GM19463 (cell line): ENCODE results near the gene EXOC6B.
A peak's percentile ranks its signal among the peaks of the same experiment; 100 is the strongest.

Source experiments
- ATAC-seq: cut with Tn5 transposase; IDR thresholded peaks from one replicate; pipeline ENCODE4 v1.9.1; 2021; ENCODE audit warnings: mild to moderate bottlenecking, moderate library complexity; ENCODE audit not compliant: unreplicated experiment

Gene EXOC6B

GRCh38 chr2:72793798-72794440 lies 31.9 kb downstream of the EXOC6B start:
- ATAC-seq, result no peak

- no peak for ATAC-seq
These were observed 36.6 kb downstream of the EXOC6B start for GRCh38 chr2:72789241-72789640.

- ATAC-seq, result no peak
These were observed 37.1 kb downstream of the EXOC6B start for GRCh38 chr2:72788756-72789155.

- no peak for ATAC-seq
These were observed 40.3 kb downstream of the EXOC6B start for GRCh38 chr2:72785517-72785916.

GRCh38 chr2:72782520-72782919 lies 43.3 kb downstream of the EXOC6B start:
- ATAC-seq, result no peak

GRCh38 chr2:72781480-72781879 lies 44.4 kb downstream of the EXOC6B start:
- no peak for ATAC-seq

- no peak for ATAC-seq
These were observed 45.4 kb downstream of the EXOC6B start for GRCh38 chr2:72780477-72780876.

GRCh38 chr2:72779495-72779894 lies 46.3 kb downstream of the EXOC6B start:
- ATAC-seq, result no peak

- peak; percentile 91 for ATAC-seq
These were observed 47.4 kb downstream of the EXOC6B start for GRCh38 chr2:72778410-72778809.

GRCh38 chr2:72770879-72771461 lies 54.9 kb downstream of the EXOC6B start:
- peak; percentile 70 for ATAC-seq

GRCh38 chr2:72765997-72766609 lies 59.7 kb downstream of the EXOC6B start:
- ATAC-seq, result no peak

GRCh38 chr2:72762276-72762675 lies 63.6 kb downstream of the EXOC6B start:
- ATAC-seq, result no peak

- ATAC-seq, result no peak
These were observed 66.1 kb downstream of the EXOC6B start for GRCh38 chr2:72759755-72760154.

GRCh38 chr2:72757177-72757775 lies 68.6 kb downstream of the EXOC6B start:
- no peak for ATAC-seq

- ATAC-seq, result no peak
These were observed 70.0 kb downstream of the EXOC6B start for GRCh38 chr2:72755647-72756423.

GRCh38 chr2:72754628-72755320 lies 71.1 kb downstream of the EXOC6B start:
- no peak for ATAC-seq

GRCh38 chr2:72750977-72751639 lies 74.7 kb downstream of the EXOC6B start:
- no peak for ATAC-seq

- ATAC-seq, result no peak
These were observed 75.4 kb downstream of the EXOC6B start for GRCh38 chr2:72750466-72750865.

GRCh38 chr2:72747344-72747743 lies 78.5 kb downstream of the EXOC6B start:
- ATAC-seq, result no peak

GRCh38 chr2:72745679-72746368 lies 80.0 kb downstream of the EXOC6B start:
- no peak for ATAC-seq
